ENCODE results near the gene ERBB3.

DNA sequence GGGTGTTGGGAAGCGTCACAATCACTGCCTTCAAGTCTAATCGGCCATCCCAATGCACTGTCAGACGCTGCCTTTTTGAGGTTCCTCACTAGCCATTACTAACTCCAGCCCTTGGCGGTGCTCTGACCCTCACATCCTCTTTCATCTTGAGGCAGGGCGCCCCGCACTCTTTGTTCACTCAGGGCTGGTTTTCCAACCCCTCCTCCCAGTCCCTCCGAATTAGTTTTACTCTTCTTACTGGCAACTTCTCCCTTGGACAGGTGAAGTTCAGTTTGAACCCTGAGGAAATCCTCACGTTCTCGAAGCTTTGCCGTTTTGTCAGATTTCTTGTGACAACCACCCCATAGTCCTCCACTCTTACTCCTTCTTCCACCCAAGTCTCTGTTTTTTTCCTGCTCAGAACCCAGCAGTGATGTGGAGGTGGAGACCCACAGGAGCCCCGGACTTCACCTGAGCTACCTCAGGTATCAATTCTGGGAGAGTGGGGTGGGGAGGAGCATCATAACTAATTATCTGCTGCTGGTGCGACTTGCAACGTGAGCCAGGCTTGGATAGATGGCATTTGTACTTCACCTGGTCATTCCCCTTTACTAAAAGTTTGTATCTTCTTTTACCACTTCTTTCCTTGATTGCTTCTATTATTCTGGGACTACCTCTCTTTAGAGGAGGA lies 38.9 kb downstream of the ERBB3 start:
- TF ChIP-seq, protein P1, sequence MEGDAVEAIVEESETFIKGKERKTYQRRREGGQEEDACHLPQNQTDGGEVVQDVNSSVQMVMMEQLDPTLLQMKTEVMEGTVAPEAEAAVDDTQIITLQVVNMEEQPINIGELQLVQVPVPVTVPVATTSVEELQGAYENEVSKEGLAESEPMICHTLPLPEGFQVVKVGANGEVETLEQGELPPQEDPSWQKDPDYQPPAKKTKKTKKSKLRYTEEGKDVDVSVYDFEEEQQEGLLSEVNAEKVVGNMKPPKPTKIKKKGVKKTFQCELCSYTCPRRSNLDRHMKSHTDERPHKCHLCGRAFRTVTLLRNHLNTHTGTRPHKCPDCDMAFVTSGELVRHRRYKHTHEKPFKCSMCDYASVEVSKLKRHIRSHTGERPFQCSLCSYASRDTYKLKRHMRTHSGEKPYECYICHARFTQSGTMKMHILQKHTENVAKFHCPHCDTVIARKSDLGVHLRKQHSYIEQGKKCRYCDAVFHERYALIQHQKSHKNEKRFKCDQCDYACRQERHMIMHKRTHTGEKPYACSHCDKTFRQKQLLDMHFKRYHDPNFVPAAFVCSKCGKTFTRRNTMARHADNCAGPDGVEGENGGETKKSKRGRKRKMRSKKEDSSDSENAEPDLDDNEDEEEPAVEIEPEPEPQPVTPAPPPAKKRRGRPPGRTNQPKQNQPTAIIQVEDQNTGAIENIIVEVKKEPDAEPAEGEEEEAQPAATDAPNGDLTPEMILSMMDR (IDR thresholded peaks at IDR 0.05), result no peak
- TF ChIP-seq EP300 (IDR thresholded peaks at IDR 0.05) (no peak), POLR2A (IDR thresholded peaks at IDR 0.05) (no peak)
